Activated naive CD4-positive, alpha-beta T cell treated with anti-CD3 and anti-CD28 coated beads, Interleukin-2, amount 10 ng/mL, durations not matched to agents 7 days and 5 days (primary cell): ENCODE data around the gene PLD5.
"Not testable (repeated sequence)": the region's sequence is repeated elsewhere in the genome, so short reads cannot be mapped to it uniquely, and the experiment has no call there.

Experiments
- CTCF ChIA-PET: fragments of 350-600 bp; sonication (Branson Sonifier 250); formaldehyde crosslinking; loops from one replicate; lab custom pipeline; 2021; ENCODE audit warnings: antibody characterized with exemption; lab: Charles Lee
- DNase-seq: peaks from one replicate; pipeline ENCODE4 v3.0.0-alpha.2; 2020
- H3K27ac Mint-ChIP-seq: one replicate; pipeline ENCODE4 v1.8.0; 2021; ENCODE audit warnings: mild to moderate bottlenecking, moderate library complexity, mixed read lengths
- H3K27me3 Mint-ChIP-seq: one replicate; pipeline ENCODE4 v1.8.0; 2021; ENCODE audit warnings: mild to moderate bottlenecking, mixed read lengths
- H3K36me3 Mint-ChIP-seq: one replicate; pipeline ENCODE4 v1.8.0; 2021; ENCODE audit warnings: mixed read lengths
- H3K4me1 Mint-ChIP-seq: one replicate; pipeline ENCODE4 v1.8.0; 2021; ENCODE audit warnings: mixed read lengths
- H3K4me3 Mint-ChIP-seq: one replicate; pipeline ENCODE4 v1.8.0; 2021; ENCODE audit warnings: mild to moderate bottlenecking, moderate library complexity, mixed read lengths
- H3K9me3 Mint-ChIP-seq: one replicate; pipeline ENCODE4 v1.8.0; 2021; ENCODE audit warnings: mixed read lengths

PLD5 gene

GRCh38 chr1:242187171-242187570 is 337.3 kb downstream of the PLD5 start:
- Mint-ChIP-seq H3K36me3 (no peaks in the 10 kb centered on the region), H3K27ac (no peak overlapping the region), H3K4me3 (no peak overlapping the region), H3K27me3 (no peaks in the 10 kb centered on the region), H3K4me1 (no peaks in the 10 kb centered on the region), H3K9me3 (no peaks in the 10 kb centered on the region)
- no peak for DNase-seq
- CTCF ChIA-PET: no interaction called here

GRCh38 chr1:242185731-242186130 is 338.8 kb downstream of the PLD5 start:
- Mint-ChIP-seq H3K27me3 (no peaks in the 10 kb centered on the region), H3K4me3 (no peak overlapping the region), H3K27ac (no peak overlapping the region), H3K9me3 (no peaks in the 10 kb centered on the region), H3K36me3 (no peaks in the 10 kb centered on the region), H3K4me1 (no peaks in the 10 kb centered on the region)
- DNase-seq: no peak
- CTCF ChIA-PET: no interaction called here

- CTCF ChIA-PET: no interaction called here
- no peak overlapping the region for H3K4me3 Mint-ChIP-seq
- no peaks in the 10 kb centered on the region for H3K4me1 Mint-ChIP-seq
- H3K27ac Mint-ChIP-seq: no peak overlapping the region
- no peaks in the 10 kb centered on the region for H3K27me3 Mint-ChIP-seq
- no peaks in the 10 kb centered on the region for H3K36me3 Mint-ChIP-seq
- DNase-seq: no peak
- no peaks in the 10 kb centered on the region for H3K9me3 Mint-ChIP-seq
Measured at GRCh38 chr1:242184955-242185354, 339.5 kb downstream of the PLD5 start.

- CTCF ChIA-PET, H3K9me3 Mint-ChIP-seq, H3K27me3 Mint-ChIP-seq: not testable (repeated sequence)
Measured at GRCh38 chr1:242179767-242180166, 344.7 kb downstream of the PLD5 start.

GRCh38 chr1:242178924-242179708 is 345.4 kb downstream of the PLD5 start:
- no peaks in the 10 kb centered on the region for H3K36me3 Mint-ChIP-seq
- H3K4me1 Mint-ChIP-seq: no peaks in the 10 kb centered on the region
- H3K9me3 Mint-ChIP-seq: peaks cover 4% of the 10 kb centered on the region
- no peak for DNase-seq
- H3K4me3 Mint-ChIP-seq: no peak overlapping the region
- CTCF ChIA-PET: no interaction called here
- H3K27ac Mint-ChIP-seq: no peak overlapping the region
- no peaks in the 10 kb centered on the region for H3K27me3 Mint-ChIP-seq

More at GRCh38 chr1:242179767-242180166, 344.7 kb downstream of the PLD5 start:
- H3K4me1 Mint-ChIP-seq, H3K4me3 Mint-ChIP-seq, H3K36me3 Mint-ChIP-seq, H3K27ac Mint-ChIP-seq, DNase-seq: not testable (repeated sequence)

GRCh38 chr1:242178436-242178835 is 346.1 kb downstream of the PLD5 start:
- H3K4me1 Mint-ChIP-seq: no peaks in the 10 kb centered on the region
- no peak overlapping the region for H3K27ac Mint-ChIP-seq
- peaks cover 5% of the 10 kb centered on the region for H3K9me3 Mint-ChIP-seq
- no peaks in the 10 kb centered on the region for H3K36me3 Mint-ChIP-seq
- no peaks in the 10 kb centered on the region for H3K27me3 Mint-ChIP-seq
- CTCF ChIA-PET: no interaction called here
- no peak for DNase-seq
- no peak overlapping the region for H3K4me3 Mint-ChIP-seq

- Mint-ChIP-seq H3K9me3 (peaks cover 2% of the 10 kb centered on the region), H3K36me3 (no peaks in the 10 kb centered on the region), H3K27me3 (no peaks in the 10 kb centered on the region), H3K4me3 (no peak overlapping the region), H3K27ac (no peak overlapping the region), H3K4me1 (no peaks in the 10 kb centered on the region)
- DNase-seq: no peak
- CTCF ChIA-PET: no interaction called here
Measured at GRCh38 chr1:242162140-242162539, 362.4 kb downstream of the PLD5 start.

- Mint-ChIP-seq H3K27ac (no peak overlapping the region), H3K9me3 (no peaks in the 10 kb centered on the region), H3K4me1 (no peaks in the 10 kb centered on the region), H3K36me3 (no peaks in the 10 kb centered on the region), H3K4me3 (no peak overlapping the region), H3K27me3 (no peaks in the 10 kb centered on the region)
- CTCF ChIA-PET: no interaction called here
- no peak for DNase-seq
Measured at GRCh38 chr1:242147096-242147976, 377.2 kb downstream of the PLD5 start.

- H3K27ac Mint-ChIP-seq: no peak overlapping the region
- H3K36me3 Mint-ChIP-seq: no peaks in the 10 kb centered on the region
- no peaks in the 10 kb centered on the region for H3K9me3 Mint-ChIP-seq
- H3K4me1 Mint-ChIP-seq: no peaks in the 10 kb centered on the region
- CTCF ChIA-PET: no interaction called here
- DNase-seq: no peak
- no peaks in the 10 kb centered on the region for H3K27me3 Mint-ChIP-seq
- H3K4me3 Mint-ChIP-seq: no peak overlapping the region
Measured at GRCh38 chr1:242146652-242147051, 377.8 kb downstream of the PLD5 start.

GRCh38 chr1:242140836-242141235 is 383.7 kb downstream of the PLD5 start:
- DNase-seq: no peak
- no peak overlapping the region for H3K27ac Mint-ChIP-seq
- no peak overlapping the region for H3K4me3 Mint-ChIP-seq
- no peaks in the 10 kb centered on the region for H3K4me1 Mint-ChIP-seq
- H3K9me3 Mint-ChIP-seq: no peaks in the 10 kb centered on the region
- no peaks in the 10 kb centered on the region for H3K27me3 Mint-ChIP-seq
- CTCF ChIA-PET: no interaction called here
- no peaks in the 10 kb centered on the region for H3K36me3 Mint-ChIP-seq

- Mint-ChIP-seq H3K27ac (no peak overlapping the region), H3K36me3 (no peaks in the 10 kb centered on the region), H3K4me1 (no peaks in the 10 kb centered on the region), H3K9me3 (no peaks in the 10 kb centered on the region), H3K27me3 (no peaks in the 10 kb centered on the region), H3K4me3 (no peak overlapping the region)
- CTCF ChIA-PET: no interaction called here
- no peak for DNase-seq
Measured at GRCh38 chr1:242139986-242140385, 384.5 kb downstream of the PLD5 start.

GRCh38 chr1:242139442-242139841 is 385.1 kb downstream of the PLD5 start:
- CTCF ChIA-PET: no interaction called here
- no peaks in the 10 kb centered on the region for H3K27me3 Mint-ChIP-seq
- H3K4me1 Mint-ChIP-seq: no peaks in the 10 kb centered on the region
- H3K9me3 Mint-ChIP-seq: no peaks in the 10 kb centered on the region
- H3K27ac Mint-ChIP-seq: no peak overlapping the region
- H3K36me3 Mint-ChIP-seq: no peaks in the 10 kb centered on the region
- H3K4me3 Mint-ChIP-seq: no peak overlapping the region
- DNase-seq: no peak

- Mint-ChIP-seq H3K27ac (no peak overlapping the region), H3K9me3 (no peaks in the 10 kb centered on the region), H3K4me1 (no peaks in the 10 kb centered on the region), H3K27me3 (no peaks in the 10 kb centered on the region), H3K4me3 (no peak overlapping the region), H3K36me3 (no peaks in the 10 kb centered on the region)
- CTCF ChIA-PET: no interaction called here
- no peak for DNase-seq
Measured at GRCh38 chr1:242133796-242134195, 390.7 kb downstream of the PLD5 start.

- Mint-ChIP-seq H3K4me1 (no peaks in the 10 kb centered on the region), H3K27me3 (no peaks in the 10 kb centered on the region), H3K36me3 (no peaks in the 10 kb centered on the region), H3K4me3 (no peak overlapping the region), H3K27ac (no peak overlapping the region), H3K9me3 (no peaks in the 10 kb centered on the region)
- DNase-seq: no peak
- CTCF ChIA-PET: no interaction called here
Measured at GRCh38 chr1:242133351-242133750, 391.1 kb downstream of the PLD5 start.
